Tibial artery (tissue), 4 donors: ENCODE measurements around the gene NAAA.

Experiments
- DNase-seq, 2 donors: peaks; one replicate each; pipeline ENCODE4 v3.0.0-alpha.2; 2019
- H3K27ac ChIP-seq, 2 donors: fragments of 200-600 bp; sonication (generic) in 1 of 2; 1 replicate in 1 of 2; 2 replicates in 1 of 2; pipeline ENCODE4 v1.5.1; 2018 to 2019; ENCODE audit warnings: mild to moderate bottlenecking in 1 of 2
- H3K27me3 ChIP-seq, 2 donors: fragments of 200-600 bp; sonication (generic) in 1 of 2; one replicate each; pipeline versions ENCODE4 v1.5.1 to v1.6.0; 2016 to 2019
- H3K36me3 ChIP-seq, 3 donors: fragments of 200-600 bp; sonication (generic) in 2 of 3; one replicate each; pipeline ENCODE4 v1.5.1; 2016 to 2019; ENCODE audit warnings: mild to moderate bottlenecking in 2 of 3
- H3K4me1 ChIP-seq, 4 donors: fragments of 200-600 bp; sonication (generic) in 2 of 4; 1 replicate in 3 of 4; 2 replicates in 1 of 4; pipeline ENCODE4 v1.5.1; 2016 to 2019
- H3K4me3 ChIP-seq, 2 donors: fragments of 200-600 bp; sonication (generic) in 1 of 2; 1 replicate in 1 of 2; 2 replicates in 1 of 2; pipeline ENCODE4 v1.5.1; 2018 to 2019; ENCODE audit warnings: mild to moderate bottlenecking in 2 of 2
- H3K9me3 ChIP-seq, 3 donors: fragments of 200-600 bp; sonication (generic) in 1 of 3; one replicate each; pipeline ENCODE4 v1.5.1; 2016 to 2019
- CTCF ChIP-seq, 2 experiments: fragments of 200-600 bp in 1 of 2; fragments of 450-650 bp in 1 of 2; IDR thresholded peaks; one replicate each; pipeline ENCODE4 v1.5.1; 2017 to 2019; ENCODE audit warnings: antibody characterized with exemption in 2 of 2, mild to moderate bottlenecking in 1 of 2, moderate library complexity in 1 of 2
- intact Hi-C: fragments of 100-400 bp; cut with DNase I; formaldehyde crosslinking; loops from one replicate; pipeline ENCODE4 v1.15.0; 2023; ENCODE audit warnings: low total_unique reads

Gene NAAA

GRCh38 chr4:75924309-75924827 lies 16.4 kb downstream of the NAAA start:
- Histone ChIP-seq H3K4me3 (no peak overlapping the region), H3K27ac (no peak overlapping the region), H3K4me1 (no peaks in the 10 kb centered on the region), H3K27me3 (no peaks in the 10 kb centered on the region), H3K9me3 (no peaks in the 10 kb centered on the region), H3K36me3 (peaks cover 33 to 73% (median 64%) of the 10 kb centered on the region in 3 donors)
- TF ChIP-seq CTCF (IDR thresholded peaks at IDR 0.05) = no peak
- no peak for DNase-seq
- intact Hi-C loops = no loop called here

GRCh38 chr4:75922588-75922987 lies 18.2 kb downstream of the NAAA start:
- H3K27ac ChIP-seq = no peak overlapping the region
- peaks cover 38 to 76% (median 67%) of the 10 kb centered on the region in 3 donors for H3K36me3 ChIP-seq

GRCh38 chr4:75921910-75922309 lies 18.9 kb downstream of the NAAA start:
- Histone ChIP-seq H3K4me3 (no peak overlapping the region), H3K27ac (no peak overlapping the region), H3K27me3 (no peaks in the 10 kb centered on the region), H3K36me3 (peaks cover 35 to 81% (median 69%) of the 10 kb centered on the region in 3 donors), H3K9me3 (no peaks in the 10 kb centered on the region), H3K4me1 (no peaks in the 10 kb centered on the region)
- intact Hi-C loops = no loop called here
- DNase-seq = no peak
- TF ChIP-seq CTCF (IDR thresholded peaks at IDR 0.05) = no peak

More at GRCh38 chr4:75922588-75922987, 18.2 kb downstream of the NAAA start:
- TF ChIP-seq CTCF (IDR thresholded peaks at IDR 0.05) = no peak
- Histone ChIP-seq H3K27me3 (no peaks in the 10 kb centered on the region), H3K9me3 (no peaks in the 10 kb centered on the region), H3K4me3 (no peak overlapping the region), H3K4me1 (no peaks in the 10 kb centered on the region)
- no peak for DNase-seq
- intact Hi-C loops = no loop called here

GRCh38 chr4:75920327-75920726 lies 20.5 kb downstream of the NAAA start:
- H3K27me3 ChIP-seq = no peaks in the 10 kb centered on the region
- no peak for DNase-seq
- no peak for TF ChIP-seq CTCF (IDR thresholded peaks at IDR 0.05)
- no peak overlapping the region for H3K4me3 ChIP-seq
- intact Hi-C loops = no loop called here
- H3K9me3 ChIP-seq = no peaks in the 10 kb centered on the region
- no peaks in the 10 kb centered on the region for H3K4me1 ChIP-seq
- no peak overlapping the region for H3K27ac ChIP-seq
- peaks cover 34 to 79% (median 66%) of the 10 kb centered on the region in 3 donors for H3K36me3 ChIP-seq

GRCh38 chr4:75919920-75920319 lies 20.9 kb downstream of the NAAA start:
- Histone ChIP-seq H3K4me3 (no peak overlapping the region), H3K27me3 (no peaks in the 10 kb centered on the region), H3K27ac (no peak overlapping the region), H3K9me3 (no peaks in the 10 kb centered on the region), H3K36me3 (peaks cover 34 to 79% (median 61%) of the 10 kb centered on the region in 3 donors), H3K4me1 (no peaks in the 10 kb centered on the region)
- no peak for TF ChIP-seq CTCF (IDR thresholded peaks at IDR 0.05)
- DNase-seq = no peak
- intact Hi-C loops = no loop called here
